ENCODE measurements around the gene DCC. TPM values are rescaled to one million over a fixed set of nuclear protein-coding genes. Genes with fewer than 3 reads are reported as not detected.

The DCC gene
- total RNA-seq, 6 donors from 2014 or later = 0.33 to 3.5 (median 1.0) TPM

GRCh38 chr18:53225567-53226325 lies 885.7 kb downstream of the DCC start:
- ATAC-seq (ENCODE audit: low FRiP score in 2 of 2) (no peak), DNase-seq (no peak)
- no peaks in the 10 kb centered on the region for H3K27me3 ChIP-seq
- no peaks in the 10 kb centered on the region for H3K4me1 ChIP-seq
- no peaks in the 10 kb centered on the region for H3K36me3 ChIP-seq
- TF ChIP-seq POLR2A (IDR thresholded peaks at IDR 0.05) (no peak), EP300 (IDR thresholded peaks at IDR 0.05) (no peak), POLR2AphosphoS5 (IDR thresholded peaks at IDR 0.05) (no peak)
- TF ChIP-seq, protein P1, sequence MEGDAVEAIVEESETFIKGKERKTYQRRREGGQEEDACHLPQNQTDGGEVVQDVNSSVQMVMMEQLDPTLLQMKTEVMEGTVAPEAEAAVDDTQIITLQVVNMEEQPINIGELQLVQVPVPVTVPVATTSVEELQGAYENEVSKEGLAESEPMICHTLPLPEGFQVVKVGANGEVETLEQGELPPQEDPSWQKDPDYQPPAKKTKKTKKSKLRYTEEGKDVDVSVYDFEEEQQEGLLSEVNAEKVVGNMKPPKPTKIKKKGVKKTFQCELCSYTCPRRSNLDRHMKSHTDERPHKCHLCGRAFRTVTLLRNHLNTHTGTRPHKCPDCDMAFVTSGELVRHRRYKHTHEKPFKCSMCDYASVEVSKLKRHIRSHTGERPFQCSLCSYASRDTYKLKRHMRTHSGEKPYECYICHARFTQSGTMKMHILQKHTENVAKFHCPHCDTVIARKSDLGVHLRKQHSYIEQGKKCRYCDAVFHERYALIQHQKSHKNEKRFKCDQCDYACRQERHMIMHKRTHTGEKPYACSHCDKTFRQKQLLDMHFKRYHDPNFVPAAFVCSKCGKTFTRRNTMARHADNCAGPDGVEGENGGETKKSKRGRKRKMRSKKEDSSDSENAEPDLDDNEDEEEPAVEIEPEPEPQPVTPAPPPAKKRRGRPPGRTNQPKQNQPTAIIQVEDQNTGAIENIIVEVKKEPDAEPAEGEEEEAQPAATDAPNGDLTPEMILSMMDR (IDR thresholded peaks at IDR 0.05) = no peak
- no peaks in the 10 kb centered on the region for H3K9me3 ChIP-seq
- H3K4me3 ChIP-seq = no peak overlapping the region
- H3K27ac ChIP-seq = no peak overlapping the region
- WGBS, 2 donors = 82 to 83% methylated on average over 3 of the region's 3 CpGs

- H3K4me1 ChIP-seq = no peaks in the 10 kb centered on the region
- no peaks in the 10 kb centered on the region for H3K27me3 ChIP-seq
- no peak for DNase-seq
- no peak for ATAC-seq (ENCODE audit: low FRiP score in 2 of 2)
- TF ChIP-seq EP300 (IDR thresholded peaks at IDR 0.05) = no peak
- no peak for TF ChIP-seq POLR2AphosphoS5 (IDR thresholded peaks at IDR 0.05)
- TF ChIP-seq, protein P1 (IDR thresholded peaks at IDR 0.05) = no peak
- no peak for TF ChIP-seq POLR2A (IDR thresholded peaks at IDR 0.05)
- WGBS, 2 donors = 67% methylated on average over 1 of the region's 1 CpG
- no peak overlapping the region for H3K27ac ChIP-seq
- no peaks in the 10 kb centered on the region for H3K36me3 ChIP-seq
- no peaks in the 10 kb centered on the region for H3K9me3 ChIP-seq
- H3K4me3 ChIP-seq = no peak overlapping the region
Measured at GRCh38 chr18:53234610-53235009, 894.6 kb downstream of the DCC start.

- no peak overlapping the region for H3K27ac ChIP-seq
- no peaks in the 10 kb centered on the region for H3K27me3 ChIP-seq
- no peaks in the 10 kb centered on the region for H3K4me1 ChIP-seq
- no peak overlapping the region for H3K4me3 ChIP-seq
- TF ChIP-seq POLR2AphosphoS5 (IDR thresholded peaks at IDR 0.05) (no peak), EP300 (IDR thresholded peaks at IDR 0.05) (no peak), POLR2A (IDR thresholded peaks at IDR 0.05) (no peak)
- TF ChIP-seq, protein P1 (IDR thresholded peaks at IDR 0.05) = no peak
- ATAC-seq (ENCODE audit: low FRiP score in 2 of 2) (no peak), DNase-seq (no peak)
- no peaks in the 10 kb centered on the region for H3K36me3 ChIP-seq
- H3K9me3 ChIP-seq = peaks cover 0 to 5% (median 0%) of the 10 kb centered on the region in 4 donors
- 32 to 62% methylated on average over 2 to 3 of the region's 3 CpGs for WGBS, 2 donors
Measured at GRCh38 chr18:53241161-53241560, 901.2 kb downstream of the DCC start.

DNA sequence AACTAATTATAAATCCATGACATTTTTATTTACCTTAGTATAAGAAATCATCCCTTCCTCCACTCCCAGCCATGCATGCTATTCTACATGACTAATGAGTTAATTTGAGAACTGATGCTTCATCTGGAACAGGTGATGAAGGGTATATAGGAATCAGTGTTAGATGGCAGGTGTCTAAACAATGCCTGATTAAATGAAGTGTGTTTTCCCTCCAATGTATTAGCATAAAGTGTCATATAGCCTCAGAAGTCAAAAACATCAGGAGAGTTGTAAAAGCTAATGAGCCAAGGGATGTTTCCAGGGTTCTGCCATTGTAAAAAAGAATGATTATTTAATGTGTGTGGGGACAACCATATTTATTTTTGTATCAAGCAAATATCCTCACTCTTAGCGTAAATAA lies 913.8 kb downstream of the DCC start:
- ATAC-seq (ENCODE audit: low FRiP score in 2 of 2) = no peak

More for the DNA sequence above, 913.8 kb downstream of the DCC start:
- WGBS, 2 donors = 73 to 77% methylated on average over 1 of the region's 1 CpG
- no peak for TF ChIP-seq EP300 (IDR thresholded peaks at IDR 0.05)
- no peak for TF ChIP-seq POLR2A (IDR thresholded peaks at IDR 0.05)
- no peak for TF ChIP-seq POLR2AphosphoS5 (IDR thresholded peaks at IDR 0.05)
- TF ChIP-seq, protein P1 (IDR thresholded peaks at IDR 0.05) = no peak
- H3K4me3 ChIP-seq = no peak overlapping the region
- no peak overlapping the region for H3K27ac ChIP-seq
- H3K4me1 ChIP-seq = no peaks in the 10 kb centered on the region
- no peaks in the 10 kb centered on the region for H3K9me3 ChIP-seq
- no peak for DNase-seq
- H3K27me3 ChIP-seq = no peaks in the 10 kb centered on the region
- no peaks in the 10 kb centered on the region for H3K36me3 ChIP-seq

Data from upper lobe of left lung (tissue), 6 donors.